Right forelimb (tissue), 1 donor: ENCODE data around the gene KLF6.

ENCODE experiments used
- DNase-seq: peaks from one replicate; pipeline ENCODE4 v3.0.0-alpha.2; 2018

The KLF6 gene

DNA sequence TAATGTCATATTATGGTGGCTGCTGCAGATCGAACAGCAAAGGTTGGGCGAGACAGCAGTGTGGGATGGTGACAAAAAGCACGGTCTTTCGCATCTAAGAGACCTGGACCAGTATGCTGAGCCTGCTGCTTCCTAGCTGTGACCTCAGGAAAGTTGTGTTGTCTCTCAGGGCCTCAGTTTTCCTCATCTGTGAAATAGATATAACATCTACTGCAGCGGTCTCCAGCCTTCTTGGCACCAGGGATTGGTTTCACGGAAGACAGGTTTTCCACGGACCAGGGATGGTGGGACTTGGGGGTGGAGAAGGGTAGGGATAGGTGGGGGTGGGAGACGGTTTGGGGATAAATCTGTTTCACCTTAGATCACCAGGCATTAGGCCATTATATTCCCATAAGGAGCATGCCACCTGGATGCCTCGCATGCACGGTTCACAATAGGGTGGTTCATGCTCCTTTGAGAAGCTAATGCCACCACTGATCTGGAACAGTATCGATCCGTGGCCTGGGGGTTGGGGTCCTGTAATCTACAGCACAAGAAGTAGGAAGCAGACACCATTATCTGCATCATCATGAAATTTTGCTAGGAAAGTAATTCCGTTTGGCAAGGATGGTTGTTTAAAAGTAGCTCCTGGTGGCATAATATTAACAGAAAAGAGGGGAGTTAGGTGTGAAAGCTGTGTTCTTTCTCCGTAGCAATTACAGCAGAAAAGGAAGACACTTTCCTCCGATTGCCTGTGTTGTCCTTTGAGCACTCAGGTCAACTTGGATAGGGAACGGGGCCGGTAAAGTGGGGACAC, 10.8 kb downstream of the KLF6 start:
- DNase-seq: no peak

DNA sequence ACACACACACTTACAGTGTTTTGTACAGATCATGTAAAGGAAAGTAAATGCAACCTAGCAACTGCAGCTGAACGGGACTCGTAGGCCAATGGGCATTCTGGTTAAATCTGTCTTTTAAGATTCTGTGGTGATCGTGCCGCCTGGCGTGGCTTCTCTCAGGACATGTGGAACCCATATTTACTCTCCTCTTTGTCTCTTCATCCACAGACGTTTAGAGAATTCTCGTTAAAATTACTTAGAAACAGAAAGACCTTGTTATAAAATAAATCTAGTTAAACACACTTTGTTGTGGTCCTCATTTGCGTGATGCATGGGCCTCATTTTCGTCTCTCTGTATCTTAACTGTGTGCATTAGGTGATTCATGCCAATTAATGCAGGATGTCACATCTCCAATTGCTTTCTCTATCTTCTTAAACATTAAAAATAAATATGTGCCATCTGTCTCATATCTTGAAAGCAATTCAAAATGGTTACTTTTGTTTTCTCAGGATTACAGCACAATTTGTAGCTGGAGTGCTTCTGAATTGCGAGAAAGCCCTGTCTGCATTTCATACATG, 11.5 kb downstream of the KLF6 start:
- no peak for DNase-seq

DNA sequence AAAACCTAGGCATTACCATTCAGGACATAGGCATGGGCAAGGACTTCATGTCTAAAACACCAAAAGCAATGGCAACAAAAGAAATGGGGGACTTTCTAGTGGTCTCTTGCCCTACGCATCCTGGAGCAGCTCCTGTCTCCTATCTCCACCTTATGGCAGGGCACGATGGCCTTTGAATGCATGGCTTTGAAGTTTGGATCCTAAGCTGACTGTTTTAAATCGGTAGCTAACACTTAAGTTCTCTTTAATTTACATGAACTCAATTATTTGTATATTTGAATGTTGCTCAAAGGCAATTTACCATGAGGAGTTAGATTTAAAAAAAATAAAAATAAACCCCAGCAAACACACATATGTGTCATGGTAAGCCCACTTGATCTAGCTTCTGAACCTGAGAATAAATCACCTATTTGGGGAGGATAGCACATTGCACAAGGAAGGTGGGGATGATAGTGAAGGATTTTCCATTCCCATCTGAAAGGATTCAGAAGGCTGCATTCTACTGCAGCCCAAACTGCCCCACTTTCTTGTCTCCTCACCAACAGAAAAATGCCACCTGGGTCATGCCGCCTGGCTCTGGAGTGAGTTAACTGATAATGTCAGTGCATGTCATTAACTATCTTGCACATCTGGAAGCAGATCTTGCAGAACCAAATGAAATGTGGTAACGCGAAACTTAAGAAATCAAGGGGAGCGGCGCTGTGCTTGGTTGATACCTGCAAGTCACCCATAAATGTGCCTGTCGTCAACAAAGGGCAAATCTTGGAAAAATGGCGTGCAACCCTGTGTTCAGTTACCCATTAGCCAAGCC, 12.4 kb downstream of the KLF6 start:
- no peak for DNase-seq

DNA sequence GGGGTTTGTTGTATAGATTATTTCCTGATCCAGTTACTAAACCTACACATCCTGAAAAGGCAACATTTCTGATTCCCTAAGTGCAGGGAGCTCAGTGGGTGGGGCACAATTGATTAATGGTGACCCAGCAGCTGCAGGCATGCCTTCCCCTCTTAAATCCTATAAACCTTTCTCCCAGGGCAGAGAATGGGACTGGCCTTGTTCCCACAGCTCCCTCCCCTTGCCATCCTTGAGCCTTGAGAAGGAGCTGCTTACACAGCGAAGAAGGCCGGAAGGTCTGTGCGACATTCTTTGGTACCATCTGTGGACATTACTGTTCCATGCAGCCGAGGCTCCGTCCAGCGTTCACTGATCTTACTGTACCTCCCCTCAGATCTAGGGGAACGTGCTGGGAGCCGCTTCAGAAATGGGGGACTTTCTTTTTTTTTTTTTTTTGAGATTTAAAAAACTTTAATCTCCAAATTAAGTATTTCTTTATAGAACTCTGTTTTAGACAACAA, 14.3 kb downstream of the KLF6 start:
- DNase-seq: no peak

DNA sequence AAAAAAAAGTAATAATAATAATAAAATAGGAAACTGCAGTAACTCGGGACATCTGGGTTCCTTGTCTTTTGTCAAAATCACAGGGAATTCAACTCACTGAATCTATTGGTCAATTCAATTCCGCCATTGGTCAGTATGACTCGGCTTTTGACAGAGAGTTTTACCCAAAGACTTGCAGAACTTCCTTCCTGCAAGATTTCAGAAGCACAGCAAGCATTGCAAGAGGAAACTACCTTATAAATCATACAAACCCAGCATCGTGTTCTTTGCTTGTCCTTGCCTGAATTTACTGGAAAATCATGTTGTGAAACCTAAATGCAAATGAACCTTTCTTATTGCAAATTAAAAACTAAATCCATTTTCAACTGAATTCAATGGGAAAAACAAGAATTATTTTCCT, 15.5 kb downstream of the KLF6 start:
- DNase-seq: no peak

DNA sequence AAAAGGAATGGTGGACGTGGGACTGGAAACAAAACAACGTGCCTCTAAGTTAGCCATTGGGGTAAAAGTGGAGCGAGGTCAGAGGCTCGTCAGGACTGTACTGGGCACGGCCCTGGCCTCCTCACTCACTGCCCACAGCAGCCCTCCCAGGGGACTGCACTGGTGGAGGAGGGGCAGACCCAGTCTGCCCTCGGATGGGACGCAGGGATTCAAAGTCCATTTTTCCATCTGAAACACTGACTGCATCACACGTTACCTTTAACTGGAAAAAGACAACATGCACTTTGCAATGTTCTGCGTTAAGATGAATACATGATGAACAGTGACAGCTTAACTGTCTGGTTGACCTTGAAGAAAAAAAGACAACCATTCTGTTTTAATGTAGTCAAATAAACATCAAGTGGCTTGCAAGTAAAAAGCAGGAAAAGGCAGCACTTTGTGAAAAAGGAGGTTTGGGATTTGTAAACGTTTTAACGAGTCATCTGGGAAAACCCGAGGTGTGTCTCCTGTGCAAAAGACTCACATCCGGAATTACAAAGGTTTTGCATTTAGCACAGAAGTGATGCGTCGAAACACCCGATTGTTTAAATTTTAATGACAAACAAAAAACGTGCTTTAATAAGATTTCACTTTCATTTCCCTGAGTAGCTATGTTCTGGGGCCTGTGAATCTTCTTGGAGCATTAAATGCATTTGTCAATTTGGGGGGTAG, 18.8 kb downstream of the KLF6 start:
- no peak for DNase-seq

DNA sequence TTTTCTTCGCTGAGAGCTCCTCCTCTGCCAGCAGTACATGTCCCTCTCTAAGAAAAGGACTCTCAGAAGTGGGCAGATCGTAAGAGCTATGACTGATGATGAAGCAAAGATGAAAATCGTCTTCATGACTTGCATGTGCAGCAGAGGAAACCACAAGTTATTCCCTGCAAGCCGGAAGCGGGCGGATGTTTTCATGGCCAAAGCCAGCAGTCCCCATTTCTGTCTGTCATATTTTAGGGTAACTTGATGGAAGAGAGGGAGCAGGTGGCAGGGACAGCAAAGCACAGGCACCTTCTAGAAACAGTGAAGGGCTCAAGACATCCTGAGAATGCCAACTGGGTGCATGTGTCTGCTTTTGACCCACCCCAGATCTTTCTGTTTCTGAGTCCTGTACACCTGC, 19.9 kb downstream of the KLF6 start:
- no peak for DNase-seq

DNA sequence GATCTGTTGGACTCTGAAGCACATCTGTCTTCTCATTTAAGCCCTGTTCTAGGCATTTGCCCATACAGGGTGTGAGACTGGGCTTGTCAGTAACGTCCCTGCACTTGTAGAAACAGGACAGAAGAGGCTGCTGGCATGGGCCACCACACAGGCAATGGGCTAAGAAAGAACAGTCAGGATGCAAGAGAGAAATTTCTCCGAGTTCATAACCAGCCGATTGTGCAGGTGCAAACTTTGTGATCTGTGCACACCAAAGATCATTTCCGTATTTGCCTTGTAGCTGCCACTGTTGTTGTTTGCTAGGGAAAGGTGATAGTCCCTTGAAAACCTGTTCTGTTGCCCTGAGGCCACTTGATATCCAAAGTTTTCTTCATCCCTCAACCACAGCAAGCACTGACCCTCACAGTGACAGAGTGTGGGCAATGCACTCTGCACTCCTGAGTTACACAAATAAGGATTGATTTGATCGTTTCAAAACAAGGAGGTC, 20.3 kb downstream of the KLF6 start:
- no peak for DNase-seq

DNA sequence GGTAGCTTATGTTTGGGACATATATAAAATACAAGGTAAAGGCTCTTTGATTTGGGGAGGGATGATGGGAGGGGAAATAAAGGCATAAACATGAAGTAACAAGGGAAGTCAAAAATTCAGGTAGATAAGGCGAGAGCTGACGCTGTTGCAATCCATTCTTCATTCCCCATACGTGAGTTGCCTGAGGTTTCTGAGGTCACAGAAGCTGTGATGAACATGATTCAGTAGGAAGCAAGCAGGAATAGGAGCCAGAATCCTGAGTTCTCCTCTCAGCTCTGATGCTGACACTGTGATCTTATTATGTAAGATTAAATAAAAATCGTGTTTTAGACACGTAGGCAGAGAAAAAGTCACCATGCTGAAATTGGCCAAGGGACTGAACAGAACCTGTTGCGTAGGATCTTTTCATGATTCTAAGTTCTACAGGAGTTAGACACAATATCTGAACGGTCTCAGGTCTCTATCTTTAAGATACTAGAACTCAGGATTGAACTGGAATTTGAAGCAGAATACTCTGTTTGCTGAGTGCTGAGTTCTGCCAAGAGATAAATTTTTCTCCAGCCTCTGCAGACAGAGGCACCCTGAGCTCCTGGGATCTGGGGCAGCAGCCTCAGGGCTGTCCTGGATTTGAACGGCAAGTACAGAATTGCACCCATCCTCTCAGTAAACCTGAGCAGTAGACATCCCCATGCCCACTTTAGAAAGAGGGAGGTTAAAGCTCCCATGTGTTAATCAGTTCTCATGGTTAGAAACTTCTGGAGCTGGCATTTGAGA, 21.0 kb downstream of the KLF6 start:
- no peak for DNase-seq

DNA sequence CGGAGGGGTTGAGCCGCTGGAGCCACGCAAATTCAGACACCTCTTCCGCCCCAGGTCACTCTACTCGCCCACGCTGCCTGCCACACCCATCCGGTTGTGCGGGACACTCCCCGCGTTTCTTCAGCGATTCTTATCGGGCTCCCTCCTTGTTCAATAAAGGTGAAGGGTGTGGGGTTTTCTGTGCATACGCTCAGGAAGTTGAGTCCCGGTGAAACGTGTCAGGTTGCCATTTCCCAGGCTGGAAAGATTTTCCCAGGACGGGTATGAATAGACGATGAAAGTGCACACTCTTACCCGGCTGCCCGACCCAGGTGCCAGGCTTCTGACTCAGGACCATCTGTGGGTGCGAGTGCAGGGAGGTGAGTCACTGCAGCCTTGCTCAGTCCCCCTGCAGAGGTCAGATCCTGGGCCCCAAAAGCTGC, 22.0 kb downstream of the KLF6 start:
- no peak for DNase-seq

DNA sequence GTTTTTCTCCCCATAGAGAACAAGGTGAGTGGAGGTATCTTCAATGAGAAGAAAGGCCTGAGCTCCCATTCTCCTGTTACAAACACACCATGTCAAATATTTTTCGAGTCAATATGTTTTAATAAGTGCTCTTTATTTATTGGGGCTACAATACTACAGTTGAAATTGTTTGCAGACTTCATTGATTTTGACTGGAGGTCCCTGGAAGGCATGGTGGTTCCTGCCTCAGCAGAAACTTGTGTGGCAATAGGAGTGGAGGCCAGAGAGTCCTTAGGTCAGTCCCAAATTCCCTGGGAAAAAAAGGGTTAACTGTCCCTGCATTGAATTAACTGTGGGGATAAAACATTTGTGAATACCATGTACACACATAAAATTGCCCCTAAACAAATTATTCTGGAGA, 22.7 kb downstream of the KLF6 start:
- DNase-seq: no peak

DNA sequence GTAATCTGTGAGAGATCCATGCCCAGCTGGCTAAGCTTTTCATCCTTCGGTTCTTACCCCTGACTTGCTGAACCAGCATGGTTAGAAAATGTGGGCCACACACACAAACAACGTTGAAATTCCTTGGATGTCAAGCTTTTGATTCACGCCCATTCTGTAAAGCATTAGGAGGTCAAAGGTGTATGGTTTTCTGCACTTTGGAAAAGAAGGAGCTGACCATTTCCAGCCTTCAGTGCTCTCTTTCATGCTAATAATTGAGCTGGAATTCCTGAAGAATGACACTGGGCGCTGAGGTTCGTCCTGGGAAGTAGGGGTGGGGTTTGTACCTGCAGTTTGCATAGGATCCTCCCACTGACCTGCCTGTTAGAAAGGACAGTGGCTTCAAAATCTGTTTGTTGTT, 23.1 kb downstream of the KLF6 start:
- DNase-seq: no peak

DNA sequence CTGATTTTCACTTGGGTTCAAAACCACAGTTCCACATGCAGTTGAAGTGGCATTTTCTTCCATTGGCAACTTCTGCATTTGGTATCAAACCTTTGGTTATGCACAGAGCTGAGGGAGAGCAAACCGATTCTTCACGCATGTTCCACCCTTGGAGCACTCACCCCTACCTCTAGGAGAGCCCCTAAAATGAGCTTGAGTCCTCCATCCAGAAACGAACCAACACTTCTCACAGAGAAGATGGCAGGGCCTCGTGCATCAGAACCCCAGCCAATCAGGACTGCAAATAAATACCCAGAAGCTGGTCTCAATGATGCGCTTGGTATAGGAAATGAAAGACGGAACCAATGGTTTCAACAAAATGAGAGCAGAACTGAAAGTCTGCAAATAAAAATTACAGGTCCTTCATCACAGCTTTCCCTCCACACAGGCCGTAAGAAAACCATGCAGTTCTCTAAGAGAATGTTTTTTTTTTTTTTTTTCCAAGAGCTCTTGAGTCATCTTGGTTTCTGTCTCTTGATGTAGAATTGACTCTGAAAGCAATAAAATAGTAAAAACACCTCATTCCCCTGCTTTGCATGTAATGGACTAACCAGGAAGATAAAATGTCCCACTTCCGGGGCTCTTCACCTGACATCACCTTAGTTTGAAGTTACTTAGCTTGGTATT, 23.9 kb downstream of the KLF6 start:
- DNase-seq: no peak

DNA sequence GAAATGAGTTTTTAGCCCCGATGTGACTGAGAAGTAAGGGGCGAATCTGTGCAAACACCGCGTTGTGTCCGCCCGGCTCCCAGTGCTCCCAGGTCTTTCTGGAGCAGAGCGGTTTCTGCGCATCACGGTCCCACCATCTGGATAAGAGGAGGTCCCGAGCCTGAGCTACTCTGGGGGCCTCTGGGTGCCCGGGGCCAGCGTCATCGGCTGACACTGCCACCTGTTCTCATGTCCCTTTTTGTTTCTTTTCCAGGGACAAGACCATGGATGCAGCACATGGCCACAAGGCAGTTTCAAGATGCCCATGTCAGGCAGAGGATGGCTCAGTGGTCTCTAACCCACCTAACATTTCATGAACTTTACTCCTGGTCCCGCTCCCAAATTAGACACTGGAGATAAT, 24.9 kb downstream of the KLF6 start:
- no peak for DNase-seq

DNA sequence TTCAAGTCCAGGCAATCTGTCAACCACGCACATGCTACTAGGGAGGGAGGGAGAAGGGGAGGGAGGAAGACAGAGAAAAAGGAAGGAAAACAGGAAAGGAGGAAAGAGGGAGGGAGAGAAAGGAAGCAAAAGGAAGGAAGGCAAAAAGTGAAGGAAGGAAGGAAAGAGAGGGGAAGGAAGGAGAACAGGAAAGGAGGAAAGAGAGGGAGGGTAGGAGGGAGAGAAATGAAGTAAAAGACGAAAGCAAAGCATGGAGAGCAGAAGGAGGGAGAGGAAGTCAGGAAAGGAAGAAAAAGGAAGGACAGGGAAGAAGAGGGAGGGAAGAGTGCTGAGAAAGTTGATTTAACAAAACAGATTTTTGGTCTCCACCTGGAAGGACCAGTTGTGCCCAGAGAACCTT, 25.6 kb downstream of the KLF6 start:
- DNase-seq: no peak

DNA sequence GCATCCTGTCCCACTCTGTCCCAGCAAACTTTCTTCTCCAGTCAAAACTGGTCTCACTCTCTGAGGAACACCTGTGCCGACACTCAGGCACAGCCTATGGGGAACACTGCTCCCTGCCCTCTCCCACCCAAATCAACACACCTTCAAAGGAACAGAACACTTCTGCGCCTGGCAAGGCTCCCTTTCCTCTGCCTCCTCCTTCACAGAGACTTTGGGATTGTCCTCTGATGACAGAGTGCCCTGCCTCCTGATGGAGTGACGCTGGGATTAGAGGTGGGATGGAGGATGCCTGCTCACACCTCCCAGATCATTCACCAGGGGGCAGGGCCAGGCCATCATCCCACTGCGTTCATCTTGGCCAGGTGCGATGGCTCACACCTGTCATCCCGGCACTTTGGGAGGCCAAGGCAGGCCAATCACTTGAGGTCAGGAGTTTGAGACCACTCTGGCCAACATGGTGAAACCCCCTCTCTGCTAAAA, 26.5 kb downstream of the KLF6 start:
- no peak for DNase-seq

DNA sequence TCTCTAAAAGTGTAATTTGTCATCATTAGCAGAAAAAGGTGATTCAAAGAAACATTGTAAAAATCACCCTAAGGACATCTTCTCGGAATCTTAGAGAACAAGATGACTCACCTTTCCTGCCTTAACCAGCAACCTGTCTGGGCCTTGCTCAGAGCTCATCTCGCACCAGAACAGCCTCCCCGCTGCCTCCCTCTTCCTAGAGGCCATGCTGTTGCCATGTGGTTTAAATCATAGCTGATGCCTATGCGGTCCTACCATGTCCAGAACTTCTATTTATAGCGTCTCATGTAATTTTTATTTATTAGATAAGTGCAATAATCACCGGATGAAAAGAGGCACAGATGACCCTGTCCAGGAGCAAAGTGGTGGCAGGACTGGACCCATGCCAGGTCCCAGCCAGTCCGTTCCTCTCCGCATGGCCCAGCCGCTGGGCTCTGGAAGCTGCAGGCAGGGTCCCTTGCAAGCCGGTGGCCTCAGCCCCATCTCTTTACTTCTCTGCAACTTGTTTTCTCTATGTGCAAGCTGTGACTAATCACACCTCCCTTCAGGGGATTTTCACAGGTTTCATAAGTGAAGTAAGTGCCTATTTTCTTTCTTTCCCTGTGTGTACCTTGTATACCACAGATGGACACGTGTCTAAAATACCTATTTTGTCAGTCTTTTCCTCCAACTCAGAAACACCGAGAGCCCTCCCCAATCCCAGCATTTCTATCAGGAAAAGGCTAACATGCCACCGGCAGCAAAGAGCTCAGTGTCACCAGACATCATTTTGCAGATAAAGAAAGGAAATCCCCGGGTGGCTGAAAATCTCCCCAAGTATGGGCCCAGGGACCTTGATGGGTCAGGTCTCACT, 27.1 kb downstream of the KLF6 start:
- DNase-seq: no peak

DNA sequence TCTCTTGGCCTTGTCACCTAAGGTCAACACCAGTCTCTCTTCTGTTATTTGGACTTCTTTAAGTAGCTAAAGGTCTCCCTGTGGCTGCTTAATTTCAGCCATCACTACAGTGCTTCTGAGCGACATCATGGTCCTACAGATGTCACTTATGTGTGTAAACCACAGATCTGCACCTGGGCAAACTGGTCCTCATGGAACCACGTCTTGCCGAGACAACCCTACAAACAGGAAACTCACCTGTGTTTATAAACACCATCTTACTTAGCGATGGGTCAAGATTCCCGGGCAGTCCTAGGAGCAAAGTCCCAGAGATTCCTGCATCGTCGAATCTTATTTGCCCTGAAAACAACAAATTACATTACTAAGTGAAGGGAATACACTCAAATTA, 27.8 kb downstream of the KLF6 start:
- DNase-seq: no peak

DNA sequence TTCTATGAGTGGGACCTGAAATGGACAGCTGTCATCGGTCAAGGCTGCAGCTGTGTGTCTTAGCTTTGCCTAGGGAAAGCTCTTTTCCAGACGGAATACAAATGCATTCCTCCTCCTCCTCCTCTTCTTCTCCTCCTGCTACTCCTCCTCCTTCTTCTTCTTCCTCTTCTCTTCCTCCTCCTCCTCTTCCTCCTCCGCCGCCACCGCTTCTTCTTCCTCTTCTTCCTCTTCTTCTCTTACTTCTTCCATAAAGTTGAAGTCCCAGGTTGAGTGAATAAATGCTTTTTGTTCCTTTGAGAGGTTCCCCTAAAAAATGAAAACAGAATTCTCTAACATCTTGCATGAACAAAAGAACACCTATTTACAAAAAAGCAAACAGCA, 28.7 kb downstream of the KLF6 start:
- no peak for DNase-seq
